Kidney (tissue), 14 donors: Measurements from ENCODE around the gene UPK2. TPM values are rescaled to one million over a fixed set of nuclear protein-coding genes. Genes with fewer than 3 reads are reported as not detected.
A peak's percentile ranks its signal among the peaks of the same experiment; 100 is the strongest.

ENCODE experiments used
- DNase-seq, 5 donors: peaks; one replicate each; pipeline ENCODE4 v3.0.0-alpha.2; 2013 to 2020
- FAIRE-seq: peaks from 2 replicates; lab custom pipeline; 2012; peaks lifted over from hg19 to GRCh38; lab: Jason Lieb, UNC
- H3K27ac ChIP-seq, 2 donors: one replicate each; pipeline ENCODE4 v1.7.0; 2013; ENCODE audit warnings: low read depth in 2 of 2, low read length in 2 of 2, inconsistent platforms in 1 of 2
- H3K27me3 ChIP-seq: one replicate; pipeline ENCODE4 v1.7.1; 2013; ENCODE audit warnings: low read length, inconsistent platforms; ENCODE audit not compliant: control insufficient read depth, insufficient read depth
- H3K36me3 ChIP-seq, 3 donors: one replicate each; pipeline versions ENCODE4 v1.7.0 to v1.7.1; 2013; ENCODE audit warnings: low read length in 3 of 3, control low read depth in 1 of 3, inconsistent platforms in 1 of 3; ENCODE audit not compliant: insufficient read depth in 3 of 3, control insufficient read depth in 2 of 3
- H3K4me1 ChIP-seq, 3 donors: one replicate each; pipeline versions ENCODE4 v1.7.0 to v1.7.1; 2013; ENCODE audit warnings: low read length in 3 of 3, inconsistent platforms in 1 of 3, low read depth in 1 of 3; ENCODE audit not compliant: control insufficient read depth in 2 of 3, insufficient read depth in 2 of 3
- H3K4me3 ChIP-seq, 3 donors: one replicate each; pipeline versions ENCODE4 v1.7.0 to v1.8.1; 2013; ENCODE audit warnings: low read length in 3 of 3, control low read depth in 1 of 3, inconsistent platforms in 1 of 3
- H3K9ac ChIP-seq, 3 donors: one replicate each; pipeline versions ENCODE4 v1.7.0 to v1.7.1; 2013; ENCODE audit warnings: low read length in 3 of 3, control low read depth in 1 of 3, inconsistent platforms in 1 of 3
- H3K9me3 ChIP-seq, 3 donors: one replicate each; pipeline versions ENCODE4 v1.7.0 to v1.7.1; 2013; ENCODE audit warnings: low read length in 3 of 3, control low read depth in 1 of 3, inconsistent platforms in 1 of 3; ENCODE audit not compliant: control insufficient read depth in 2 of 3, insufficient read depth in 1 of 3
- intact Hi-C: fragments of 100-400 bp; cut with DNase I; formaldehyde crosslinking; loops from one replicate; pipeline ENCODE4 v1.11.1; 2022
- polyA plus RNA-seq: library from polyadenylated mRNA; stranded (reverse); fragments of 350-450 nt; fragmentation: Illumina TruSeq; extraction: RNeasy Lipid Tissue Mini Kit (QIAGEN cat#74804); gene quantifications from one replicate; pipeline ENCODE4 v1.2.3, GENCODE V29; 2014; ENCODE audit warnings: low read depth, low replicate concordance; ENCODE audit not compliant: insufficient read depth
- total RNA-seq: library from RNA; stranded (reverse); fragmentation: NEBNext Ultra II Directional; extraction: Animal tissue kit (Norgen Biotek cat#: 25700); gene quantifications from one replicate; pipeline ENCODE4 v1.2.1, GENCODE V29; 2021
- TF ChIP-seq, protein P1 (sequence below): IDR thresholded peaks from 3 replicates; pipeline ENCODE4 v1.5.1; 2012; ENCODE audit warnings: mild to moderate bottlenecking, moderate library complexity, borderline replicate concordance; ENCODE audit not compliant: insufficient read depth; ENCODE audit errors: extremely low read depth
- donor health status: control.
- donor health status: control.
- donor health status: control.
- donor health status: control.
- donor health status: control.
- donor health status: DM: yes; HTN: yes; CAD: no.
- donor health status: Normal renal cell carcinoma (clear cell type).

The UPK2 gene
- total and polyA plus RNA-seq, 2 donors from 2014 or later: not detected

DNA sequence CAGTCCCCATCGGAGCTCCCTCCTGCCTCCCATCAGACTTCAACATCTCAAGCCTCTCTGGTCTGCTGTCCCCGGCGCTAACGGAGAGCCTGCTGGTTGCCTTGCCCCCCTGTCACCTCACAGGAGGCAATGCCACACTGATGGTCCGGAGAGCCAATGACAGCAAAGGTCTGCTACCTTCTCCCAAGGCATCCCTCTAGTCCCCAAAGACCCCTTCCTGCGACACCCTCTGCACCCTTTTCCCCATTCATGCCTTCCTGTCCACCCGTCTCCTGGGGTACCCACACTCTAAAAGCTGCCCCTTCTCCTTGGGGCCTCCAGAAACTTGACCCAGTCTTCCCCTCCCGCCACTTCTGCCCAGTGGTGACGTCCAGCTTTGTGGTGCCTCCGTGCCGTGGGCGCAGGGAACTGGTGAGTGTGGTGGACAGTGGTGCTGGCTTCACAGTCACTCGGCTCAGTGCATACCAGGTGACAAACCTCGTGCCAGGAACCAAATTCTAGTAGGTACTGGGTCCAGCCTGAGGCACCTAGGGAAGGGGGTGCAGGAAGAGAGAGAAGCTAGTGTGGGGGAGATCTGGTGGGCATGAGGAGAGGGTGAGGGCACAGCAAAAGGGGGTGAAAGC, 860 bp downstream of the UPK2 start:
- Histone ChIP-seq H3K36me3 (no peaks in the 10 kb centered on the region), H3K27ac (no peak overlapping the region), H3K4me3 (no peak overlapping the region), H3K27me3 (no peaks in the 10 kb centered on the region), H3K9me3 (no peaks in the 10 kb centered on the region), H3K4me1 (no peaks in the 10 kb centered on the region), H3K9ac (no peak overlapping the region)
- intact Hi-C loops: loop anchor here (2.0 kb wide), 1 partner anchor 268 kb away; no protein-coding TSS in a partner anchor
- DNase-seq: peak in 1 of 5 donors; percentile 65
- no peak for FAIRE-seq
- TF ChIP-seq, protein P1, sequence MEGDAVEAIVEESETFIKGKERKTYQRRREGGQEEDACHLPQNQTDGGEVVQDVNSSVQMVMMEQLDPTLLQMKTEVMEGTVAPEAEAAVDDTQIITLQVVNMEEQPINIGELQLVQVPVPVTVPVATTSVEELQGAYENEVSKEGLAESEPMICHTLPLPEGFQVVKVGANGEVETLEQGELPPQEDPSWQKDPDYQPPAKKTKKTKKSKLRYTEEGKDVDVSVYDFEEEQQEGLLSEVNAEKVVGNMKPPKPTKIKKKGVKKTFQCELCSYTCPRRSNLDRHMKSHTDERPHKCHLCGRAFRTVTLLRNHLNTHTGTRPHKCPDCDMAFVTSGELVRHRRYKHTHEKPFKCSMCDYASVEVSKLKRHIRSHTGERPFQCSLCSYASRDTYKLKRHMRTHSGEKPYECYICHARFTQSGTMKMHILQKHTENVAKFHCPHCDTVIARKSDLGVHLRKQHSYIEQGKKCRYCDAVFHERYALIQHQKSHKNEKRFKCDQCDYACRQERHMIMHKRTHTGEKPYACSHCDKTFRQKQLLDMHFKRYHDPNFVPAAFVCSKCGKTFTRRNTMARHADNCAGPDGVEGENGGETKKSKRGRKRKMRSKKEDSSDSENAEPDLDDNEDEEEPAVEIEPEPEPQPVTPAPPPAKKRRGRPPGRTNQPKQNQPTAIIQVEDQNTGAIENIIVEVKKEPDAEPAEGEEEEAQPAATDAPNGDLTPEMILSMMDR: no peak

GRCh38 chr11:118957549-118957948, 1.5 kb downstream of the UPK2 start:
- no peak overlapping the region for H3K27ac ChIP-seq
- H3K4me1 ChIP-seq: no peaks in the 10 kb centered on the region
- DNase-seq (peak in 1 of 5 donors; percentile 68), FAIRE-seq (no peak)
- no peaks in the 10 kb centered on the region for H3K27me3 ChIP-seq
- H3K9ac ChIP-seq: no peak overlapping the region
- TF ChIP-seq, protein P1: no peak
- intact Hi-C loops: loop anchor here (2.0 kb wide), 1 partner anchor 269 kb away; no protein-coding TSS in a partner anchor
- H3K36me3 ChIP-seq: no peaks in the 10 kb centered on the region
- H3K9me3 ChIP-seq: no peaks in the 10 kb centered on the region
- no peak overlapping the region for H3K4me3 ChIP-seq

GRCh38 chr11:118957968-118958367, 1.9 kb downstream of the UPK2 start:
- no peak overlapping the region for H3K4me3 ChIP-seq
- no peak overlapping the region for H3K9ac ChIP-seq
- H3K27me3 ChIP-seq: no peaks in the 10 kb centered on the region
- TF ChIP-seq, protein P1: no peak
- H3K27ac ChIP-seq: no peak overlapping the region
- FAIRE-seq (no peak), DNase-seq (peak in 1 of 5 donors; percentile 62)
- H3K4me1 ChIP-seq: no peaks in the 10 kb centered on the region
- intact Hi-C loops: loop anchor here (2.0 kb wide), 1 partner anchor 269 kb away; no protein-coding TSS in a partner anchor
- H3K9me3 ChIP-seq: no peaks in the 10 kb centered on the region
- no peaks in the 10 kb centered on the region for H3K36me3 ChIP-seq

DNA sequence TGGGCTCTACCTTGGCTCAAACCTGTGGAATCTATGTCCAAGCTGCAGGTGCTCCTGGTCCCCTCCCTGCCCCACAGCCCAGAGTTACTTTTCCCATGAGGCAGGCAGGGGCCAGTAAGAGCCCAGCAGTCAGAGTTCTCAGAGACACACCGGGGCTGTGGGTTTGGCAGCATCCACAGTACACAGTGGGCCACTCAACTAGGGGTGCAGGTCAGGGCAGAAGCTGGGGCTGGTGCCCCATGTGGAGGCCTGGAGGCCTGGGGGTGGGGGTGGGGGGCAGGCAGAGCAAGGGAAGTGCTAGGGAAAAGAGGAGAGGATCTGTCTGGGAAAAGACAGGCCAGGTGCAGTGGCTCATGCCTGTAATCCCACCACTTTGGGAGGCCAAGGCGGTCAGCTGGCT, 2.5 kb downstream of the UPK2 start:
- H3K27me3 ChIP-seq: no peaks in the 10 kb centered on the region
- no peak overlapping the region for H3K4me3 ChIP-seq
- TF ChIP-seq, protein P1: no peak
- H3K36me3 ChIP-seq: no peaks in the 10 kb centered on the region
- intact Hi-C loops: no loop called here
- no peak overlapping the region for H3K27ac ChIP-seq
- no peak overlapping the region for H3K9ac ChIP-seq
- no peaks in the 10 kb centered on the region for H3K4me1 ChIP-seq
- H3K9me3 ChIP-seq: no peaks in the 10 kb centered on the region
- FAIRE-seq (no peak), DNase-seq (peak in 1 of 5 donors; percentile 38)
